SK-N-SH (cell line): ENCODE data around the gene RAMP2. TPM values are rescaled to one million over a fixed set of nuclear protein-coding genes. Genes with fewer than 3 reads are reported as not detected.

Experiments used
- CTCF ChIA-PET: fragments of 300-600, 350-600 bp; formaldehyde crosslinking; extraction: SDS; loops from one replicate; lab custom pipeline; 2021; lab: Yijun Ruan, JAX
- POLR2A ChIA-PET: fragments of 350-600 bp; sonication (Branson Sonifier 250); formaldehyde crosslinking; extraction: SDS; loops from one replicate; lab custom pipeline; 2020; ENCODE audit warnings: antibody characterized with exemption, inconsistent platforms; lab: Yijun Ruan, JAX
- DNase-seq: peaks from one replicate; pipeline ENCODE4 v3.0.0; 2012
- H2AFZ ChIP-seq: fragments of 200-600 bp; sonication (generic); 2 replicates; pipeline ENCODE4 v1.8.1; 2016; ENCODE audit warnings: antibody characterized with exemption, mild to moderate bottlenecking, low read depth
- H3F3A ChIP-seq: fragments of 200-600 bp; sonication (generic); replicated peaks from 2 replicates; pipeline ENCODE3; 2016; ENCODE audit warnings: antibody characterized with exemption, mild to moderate bottlenecking; ENCODE audit not compliant: insufficient read depth
- H3K27ac ChIP-seq, 2 experiments: fragments of 200-500 bp in 1 of 2; fragments of 200-600 bp in 1 of 2; sonication (Bioruptor generic) in 1 of 2; sonication (generic), shearing (Covaris generic) in 1 of 2; 2 replicates each; pipeline versions ENCODE4 v1.5.1 to v1.6.1; 2014 to 2016; ENCODE audit warnings: low read depth in 2 of 2, inconsistent platforms in 1 of 2, low read length in 1 of 2, mild to moderate bottlenecking in 1 of 2, mixed read lengths in 1 of 2
- H3K27me3 ChIP-seq: fragments of 200-600 bp; sonication (generic), shearing (Covaris generic); 2 replicates; pipeline ENCODE4 v1.6.1; 2016; ENCODE audit warnings: mixed run types; ENCODE audit not compliant: insufficient read depth
- H3K36me3 ChIP-seq, 2 experiments: fragments of 200-500 bp in 1 of 2; fragments of 200-600 bp in 1 of 2; sonication (Bioruptor generic) in 1 of 2; sonication (generic) in 1 of 2; replicated peaks in 1 of 2; 2 replicates each; pipeline versions ENCODE3 to v1.5.1; 2014 to 2016; ENCODE audit warnings: low read length in 1 of 2, mild to moderate bottlenecking in 1 of 2; ENCODE audit not compliant: insufficient read depth in 2 of 2, control insufficient read depth in 1 of 2
- H3K4me1 ChIP-seq, 2 experiments: fragments of 200-500 bp in 1 of 2; fragments of 200-600 bp in 1 of 2; sonication (Bioruptor generic) in 1 of 2; sonication (generic), shearing (Covaris generic) in 1 of 2; 2 replicates each; pipeline versions ENCODE4 v1.5.1 to v1.6.1; 2014 to 2016; ENCODE audit warnings: low read depth in 1 of 2, low read length in 1 of 2, mixed run types in 1 of 2; ENCODE audit not compliant: insufficient read depth in 2 of 2, control insufficient read depth in 1 of 2
- H3K4me2 ChIP-seq: fragments of 200-600 bp; sonication (generic), shearing (Covaris generic); 2 replicates; pipeline ENCODE4 v1.6.1; 2017; ENCODE audit warnings: mixed run types
- H3K4me3 ChIP-seq, 2 experiments: fragments of 200-500 bp in 1 of 2; fragments of 200-600 bp in 1 of 2; sonication (Bioruptor generic) in 1 of 2; sonication (generic), shearing (Covaris generic) in 1 of 2; 2 replicates each; pipeline versions ENCODE4 v1.5.1 to v1.8.1; 2014 to 2016; ENCODE audit warnings: low read depth in 2 of 2, inconsistent platforms in 1 of 2, low read length in 1 of 2, mild to moderate bottlenecking in 1 of 2, mixed read lengths in 1 of 2, moderate library complexity in 1 of 2
- H3K79me2 ChIP-seq: fragments of 200-600 bp; sonication (generic); 2 replicates; pipeline ENCODE4 v1.8.1; 2017; ENCODE audit warnings: mild to moderate bottlenecking; ENCODE audit not compliant: insufficient read depth
- H3K9ac ChIP-seq: fragments of 200-600 bp; sonication (generic); 2 replicates; pipeline ENCODE4 v1.6.1; 2017; ENCODE audit warnings: mixed run types
- H3K9me2 ChIP-seq: fragments of 200-600 bp; sonication (generic); 2 replicates; pipeline ENCODE4 v1.6.1; 2017; ENCODE audit warnings: mixed run types
- H3K9me3 ChIP-seq: fragments of 200-600 bp; sonication (generic); 2 replicates; pipeline ENCODE4 v1.6.1; 2017; ENCODE audit warnings: mixed run types, mild to moderate bottlenecking, moderate library complexity
- H4K20me1 ChIP-seq: fragments of 200-600 bp; sonication (generic); 2 replicates; pipeline ENCODE4 v1.6.1; 2017; ENCODE audit warnings: mild to moderate bottlenecking, mixed run types; ENCODE audit not compliant: insufficient read depth
- CHD2 ChIP-seq: fragments of 150-350 bp; IDR thresholded peaks from 2 replicates; pipeline ENCODE4 v1.6.1; 2018; ENCODE audit warnings: low read length; ENCODE audit not compliant: partially characterized antibody
- EZH2phosphoT487 ChIP-seq: fragments of 200-600 bp; sonication (generic); IDR thresholded peaks from 2 replicates; pipeline ENCODE4 v1.6.1; 2017; ENCODE audit warnings: low read depth, mixed run types, mild to moderate bottlenecking, antibody characterized with exemption, moderate library complexity, borderline replicate concordance
- FOXM1 ChIP-seq: IDR thresholded peaks from 2 replicates; pipeline ENCODE4 v1.4.0; 2012; ENCODE audit warnings: low read depth, mild to moderate bottlenecking
- GATA2 ChIP-seq: sonication (generic); formaldehyde crosslinking; IDR thresholded peaks from 2 replicates; pipeline ENCODE4 v1.5.0; 2020; ENCODE audit warnings: mild to moderate bottlenecking, missing genetic modification reagents
- JUND ChIP-seq: IDR thresholded peaks from 2 replicates; pipeline ENCODE4 v1.4.0; 2012
- NFIC ChIP-seq: IDR thresholded peaks from 2 replicates; pipeline ENCODE4 v1.4.0; 2012; ENCODE audit warnings: borderline replicate concordance
- NRF1 ChIP-seq: IDR thresholded peaks from 2 replicates; pipeline ENCODE4 v1.6.1; 2012; ENCODE audit warnings: low read depth, mild to moderate bottlenecking, low read length
- POLR2AphosphoS5 ChIP-seq: IDR thresholded peaks from 2 replicates; pipeline ENCODE4 v1.6.1; 2012; ENCODE audit warnings: low read depth, low read length
- RCOR1 ChIP-seq: fragments of 150-350 bp; IDR thresholded peaks from 2 replicates; pipeline ENCODE4 v1.6.1; 2017; ENCODE audit warnings: antibody characterized with exemption, low read length
- TCF12 ChIP-seq: IDR thresholded peaks from 2 replicates; pipeline ENCODE4 v1.4.0; 2012
- TEAD4 ChIP-seq: IDR thresholded peaks from 2 replicates; pipeline ENCODE4 v1.4.0; 2012; ENCODE audit warnings: mild to moderate bottlenecking, borderline replicate concordance; ENCODE audit not compliant: insufficient read depth
- WGBS: methylation state at CpG from one replicate; pipeline ENCODE4 v1.1.6; 2017; ENCODE audit warnings: low lambda C conversion rate; 5-methylcytosine and 5-hydroxymethylcytosine counted together
- polyA plus RNA-seq, 3 experiments: library from polyadenylated mRNA; depleted of rRNA; stranded (reverse); fragments of >200 nt; gene quantifications; 2 replicates each; pipeline ENCODE4 v1.2.3, GENCODE V29; 2012
- TF ChIP-seq, protein P1 (sequence below): IDR thresholded peaks from 2 replicates; pipeline ENCODE4 v1.4.0; 2012; ENCODE audit warnings: low read depth
- TF ChIP-seq, protein P2 (sequence below): fragments of 150-350 bp; IDR thresholded peaks from 2 replicates; pipeline ENCODE4 v1.6.1; 2016; ENCODE audit warnings: mild to moderate bottlenecking, low read depth, low read length
- TF ChIP-seq, protein P3 (sequence below): IDR thresholded peaks from 2 replicates; pipeline ENCODE4 v1.6.1; 2012; ENCODE audit warnings: mild to moderate bottlenecking, low read depth, low read length, moderate library complexity
- TF ChIP-seq, protein P4 (sequence below): fragments of 150-350 bp; IDR thresholded peaks from 2 replicates; pipeline ENCODE4 v1.6.1; 2017; ENCODE audit warnings: antibody characterized with exemption, low read length, low read depth, borderline replicate concordance
- TF ChIP-seq, protein P5 (sequence below): IDR thresholded peaks from 2 replicates; pipeline ENCODE4; 2012
- TF ChIP-seq, protein P6 (sequence below): IDR thresholded peaks from 2 replicates; pipeline ENCODE4 v1.4.0; 2012; ENCODE audit warnings: low read depth, borderline replicate concordance
- TF ChIP-seq, protein P7 (sequence below): IDR thresholded peaks from 2 replicates; pipeline ENCODE4 v1.4.0; 2012; ENCODE audit warnings: low read depth, borderline replicate concordance

Gene RAMP2
- polyA plus RNA-seq, 1 of the 3 experiments (the other 2 are of a cell fraction): 3.0 TPM

DNA sequence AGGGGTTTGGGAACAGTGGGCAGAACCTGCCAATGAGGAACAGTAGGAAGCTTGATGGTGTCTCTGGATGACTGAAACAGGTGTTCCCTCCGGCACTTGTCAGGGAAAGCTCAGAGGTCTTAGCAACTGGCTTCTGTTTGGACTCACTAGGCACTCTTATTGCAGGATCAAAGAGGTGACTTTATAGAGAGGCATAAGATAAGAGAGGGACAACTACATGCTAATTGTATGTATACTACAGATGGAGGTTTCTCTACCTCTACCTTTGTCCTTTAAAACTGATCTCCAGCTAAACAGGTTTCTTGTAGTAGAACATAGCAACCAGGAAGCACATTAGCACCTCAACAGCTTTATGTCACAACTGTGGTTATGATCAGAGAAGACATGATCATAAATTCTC, 45.2 kb downstream of the RAMP2 start:
- no peak for DNase-seq
- Histone ChIP-seq H3K9me2 (no peaks in the 10 kb centered on the region), H3K9ac (no peak overlapping the region), H4K20me1 (no peaks in the 10 kb centered on the region; the same call in 1 of the 2 replicates), H3K4me1 (peaks cover 0 to 8% of the 10 kb centered on the region in 2 experiments; a peak in 2 of 4 replicates), H3K4me2 (no peak overlapping the region), H2AFZ (no peak overlapping the region), H3K27me3 (no peaks in the 10 kb centered on the region), H3K36me3 (peaks cover 4 to 17% of the 10 kb centered on the region in 2 experiments), H3K9me3 (no peaks in the 10 kb centered on the region), H3F3A (peaks cover 20% of the 10 kb centered on the region), H3K4me3 (no peak overlapping the region), H3K79me2 (no peaks in the 10 kb centered on the region), H3K27ac (no peak overlapping the region)
- 100% methylated on average over 1 of the region's 1 CpG for WGBS
- ChIA-PET CTCF (interaction anchor here (0.6 to 4.8 kb wide), 3 partner anchors 13 to 345 kb away, joined by 5 to 35 read pairs (median 23); partner anchors contain the start of gene BECN1), POLR2A (no interaction called here)
- TF ChIP-seq, protein P1, sequence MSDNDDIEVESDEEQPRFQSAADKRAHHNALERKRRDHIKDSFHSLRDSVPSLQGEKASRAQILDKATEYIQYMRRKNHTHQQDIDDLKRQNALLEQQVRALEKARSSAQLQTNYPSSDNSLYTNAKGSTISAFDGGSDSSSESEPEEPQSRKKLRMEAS: no peak
- TF ChIP-seq, protein P2, sequence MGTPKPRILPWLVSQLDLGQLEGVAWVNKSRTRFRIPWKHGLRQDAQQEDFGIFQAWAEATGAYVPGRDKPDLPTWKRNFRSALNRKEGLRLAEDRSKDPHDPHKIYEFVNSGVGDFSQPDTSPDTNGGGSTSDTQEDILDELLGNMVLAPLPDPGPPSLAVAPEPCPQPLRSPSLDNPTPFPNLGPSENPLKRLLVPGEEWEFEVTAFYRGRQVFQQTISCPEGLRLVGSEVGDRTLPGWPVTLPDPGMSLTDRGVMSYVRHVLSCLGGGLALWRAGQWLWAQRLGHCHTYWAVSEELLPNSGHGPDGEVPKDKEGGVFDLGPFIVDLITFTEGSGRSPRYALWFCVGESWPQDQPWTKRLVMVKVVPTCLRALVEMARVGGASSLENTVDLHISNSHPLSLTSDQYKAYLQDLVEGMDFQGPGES: no peak
- no peak for TF ChIP-seq FOXM1
- TF ChIP-seq, protein P3, sequence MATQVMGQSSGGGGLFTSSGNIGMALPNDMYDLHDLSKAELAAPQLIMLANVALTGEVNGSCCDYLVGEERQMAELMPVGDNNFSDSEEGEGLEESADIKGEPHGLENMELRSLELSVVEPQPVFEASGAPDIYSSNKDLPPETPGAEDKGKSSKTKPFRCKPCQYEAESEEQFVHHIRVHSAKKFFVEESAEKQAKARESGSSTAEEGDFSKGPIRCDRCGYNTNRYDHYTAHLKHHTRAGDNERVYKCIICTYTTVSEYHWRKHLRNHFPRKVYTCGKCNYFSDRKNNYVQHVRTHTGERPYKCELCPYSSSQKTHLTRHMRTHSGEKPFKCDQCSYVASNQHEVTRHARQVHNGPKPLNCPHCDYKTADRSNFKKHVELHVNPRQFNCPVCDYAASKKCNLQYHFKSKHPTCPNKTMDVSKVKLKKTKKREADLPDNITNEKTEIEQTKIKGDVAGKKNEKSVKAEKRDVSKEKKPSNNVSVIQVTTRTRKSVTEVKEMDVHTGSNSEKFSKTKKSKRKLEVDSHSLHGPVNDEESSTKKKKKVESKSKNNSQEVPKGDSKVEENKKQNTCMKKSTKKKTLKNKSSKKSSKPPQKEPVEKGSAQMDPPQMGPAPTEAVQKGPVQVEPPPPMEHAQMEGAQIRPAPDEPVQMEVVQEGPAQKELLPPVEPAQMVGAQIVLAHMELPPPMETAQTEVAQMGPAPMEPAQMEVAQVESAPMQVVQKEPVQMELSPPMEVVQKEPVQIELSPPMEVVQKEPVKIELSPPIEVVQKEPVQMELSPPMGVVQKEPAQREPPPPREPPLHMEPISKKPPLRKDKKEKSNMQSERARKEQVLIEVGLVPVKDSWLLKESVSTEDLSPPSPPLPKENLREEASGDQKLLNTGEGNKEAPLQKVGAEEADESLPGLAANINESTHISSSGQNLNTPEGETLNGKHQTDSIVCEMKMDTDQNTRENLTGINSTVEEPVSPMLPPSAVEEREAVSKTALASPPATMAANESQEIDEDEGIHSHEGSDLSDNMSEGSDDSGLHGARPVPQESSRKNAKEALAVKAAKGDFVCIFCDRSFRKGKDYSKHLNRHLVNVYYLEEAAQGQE: no peak
- no peak for TF ChIP-seq JUND
- TF ChIP-seq, protein P4, sequence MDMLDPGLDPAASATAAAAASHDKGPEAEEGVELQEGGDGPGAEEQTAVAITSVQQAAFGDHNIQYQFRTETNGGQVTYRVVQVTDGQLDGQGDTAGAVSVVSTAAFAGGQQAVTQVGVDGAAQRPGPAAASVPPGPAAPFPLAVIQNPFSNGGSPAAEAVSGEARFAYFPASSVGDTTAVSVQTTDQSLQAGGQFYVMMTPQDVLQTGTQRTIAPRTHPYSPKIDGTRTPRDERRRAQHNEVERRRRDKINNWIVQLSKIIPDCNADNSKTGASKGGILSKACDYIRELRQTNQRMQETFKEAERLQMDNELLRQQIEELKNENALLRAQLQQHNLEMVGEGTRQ: no peak
- TF ChIP-seq, protein P5, sequence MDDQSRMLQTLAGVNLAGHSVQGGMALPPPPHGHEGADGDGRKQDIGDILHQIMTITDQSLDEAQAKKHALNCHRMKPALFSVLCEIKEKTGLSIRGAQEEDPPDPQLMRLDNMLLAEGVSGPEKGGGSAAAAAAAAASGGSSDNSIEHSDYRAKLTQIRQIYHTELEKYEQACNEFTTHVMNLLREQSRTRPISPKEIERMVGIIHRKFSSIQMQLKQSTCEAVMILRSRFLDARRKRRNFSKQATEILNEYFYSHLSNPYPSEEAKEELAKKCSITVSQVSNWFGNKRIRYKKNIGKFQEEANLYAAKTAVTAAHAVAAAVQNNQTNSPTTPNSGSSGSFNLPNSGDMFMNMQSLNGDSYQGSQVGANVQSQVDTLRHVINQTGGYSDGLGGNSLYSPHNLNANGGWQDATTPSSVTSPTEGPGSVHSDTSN: no peak
- TF ChIP-seq, protein P6, sequence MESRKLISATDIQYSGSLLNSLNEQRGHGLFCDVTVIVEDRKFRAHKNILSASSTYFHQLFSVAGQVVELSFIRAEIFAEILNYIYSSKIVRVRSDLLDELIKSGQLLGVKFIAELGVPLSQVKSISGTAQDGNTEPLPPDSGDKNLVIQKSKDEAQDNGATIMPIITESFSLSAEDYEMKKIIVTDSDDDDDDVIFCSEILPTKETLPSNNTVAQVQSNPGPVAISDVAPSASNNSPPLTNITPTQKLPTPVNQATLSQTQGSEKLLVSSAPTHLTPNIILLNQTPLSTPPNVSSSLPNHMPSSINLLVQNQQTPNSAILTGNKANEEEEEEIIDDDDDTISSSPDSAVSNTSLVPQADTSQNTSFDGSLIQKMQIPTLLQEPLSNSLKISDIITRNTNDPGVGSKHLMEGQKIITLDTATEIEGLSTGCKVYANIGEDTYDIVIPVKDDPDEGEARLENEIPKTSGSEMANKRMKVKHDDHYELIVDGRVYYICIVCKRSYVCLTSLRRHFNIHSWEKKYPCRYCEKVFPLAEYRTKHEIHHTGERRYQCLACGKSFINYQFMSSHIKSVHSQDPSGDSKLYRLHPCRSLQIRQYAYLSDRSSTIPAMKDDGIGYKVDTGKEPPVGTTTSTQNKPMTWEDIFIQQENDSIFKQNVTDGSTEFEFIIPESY: no peak
- no peak for TF ChIP-seq GATA2
- no peak for TF ChIP-seq RCOR1
- no peak for TF ChIP-seq TCF12
- TF ChIP-seq, protein P7, sequence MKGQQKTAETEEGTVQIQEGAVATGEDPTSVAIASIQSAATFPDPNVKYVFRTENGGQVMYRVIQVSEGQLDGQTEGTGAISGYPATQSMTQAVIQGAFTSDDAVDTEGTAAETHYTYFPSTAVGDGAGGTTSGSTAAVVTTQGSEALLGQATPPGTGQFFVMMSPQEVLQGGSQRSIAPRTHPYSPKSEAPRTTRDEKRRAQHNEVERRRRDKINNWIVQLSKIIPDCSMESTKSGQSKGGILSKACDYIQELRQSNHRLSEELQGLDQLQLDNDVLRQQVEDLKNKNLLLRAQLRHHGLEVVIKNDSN: no peak
- TF ChIP-seq EZH2phosphoT487: no peak
- no peak for TF ChIP-seq NRF1
- no peak for TF ChIP-seq CHD2
- TF ChIP-seq POLR2AphosphoS5: no peak
- no peak for TF ChIP-seq TEAD4
- TF ChIP-seq NFIC: no peak
